HG03060 (cell line): ENCODE measurements around the gene KCNAB1.
A peak's percentile ranks its signal among the peaks of the same experiment; 100 is the strongest.

Source experiments
- ATAC-seq: cut with Tn5 transposase; IDR thresholded peaks from one replicate; pipeline ENCODE4 v1.9.1; 2021; ENCODE audit warnings: low read depth, moderate number of reproducible peaks; ENCODE audit not compliant: unreplicated experiment

Gene KCNAB1

GRCh38 chr3:156509189-156510174 lies 389.1 kb downstream of the KCNAB1 start:
- ATAC-seq, result peak; percentile 54

- ATAC-seq, result no peak
Measured at GRCh38 chr3:156511987-156512677, 391.8 kb downstream of the KCNAB1 start.

- no peak for ATAC-seq
Measured at GRCh38 chr3:156513619-156514018, 393.2 kb downstream of the KCNAB1 start.

- ATAC-seq, result no peak
Measured at GRCh38 chr3:156516284-156516683, 395.9 kb downstream of the KCNAB1 start.

- ATAC-seq, result no peak
Measured at GRCh38 chr3:156516961-156517360, 396.6 kb downstream of the KCNAB1 start.

- ATAC-seq, result no peak
Measured at GRCh38 chr3:156518726-156519125, 398.3 kb downstream of the KCNAB1 start.

- peak; percentile 87 for ATAC-seq
Measured at GRCh38 chr3:156519758-156520162, 399.4 kb downstream of the KCNAB1 start.

- no peak for ATAC-seq
Measured at GRCh38 chr3:156522673-156523072, 402.3 kb downstream of the KCNAB1 start.

- ATAC-seq, result no peak
Measured at GRCh38 chr3:156525808-156526207, 405.4 kb downstream of the KCNAB1 start.

- no peak for ATAC-seq
Measured at GRCh38 chr3:156527060-156527459, 406.7 kb downstream of the KCNAB1 start.

GRCh38 chr3:156530980-156531379 lies 410.6 kb downstream of the KCNAB1 start:
- ATAC-seq, result no peak

GRCh38 chr3:156532730-156533129 lies 412.4 kb downstream of the KCNAB1 start:
- no peak for ATAC-seq

GRCh38 chr3:156533205-156533604 lies 412.8 kb downstream of the KCNAB1 start:
- no peak for ATAC-seq

GRCh38 chr3:156535162-156535627 lies 414.8 kb downstream of the KCNAB1 start:
- no peak for ATAC-seq

- no peak for ATAC-seq
Measured at GRCh38 chr3:156535798-156536197, 415.4 kb downstream of the KCNAB1 start.

- ATAC-seq, result no peak
Measured at GRCh38 chr3:156536524-156537316, 416.3 kb downstream of the KCNAB1 start.

GRCh38 chr3:156539051-156539450 lies 418.7 kb downstream of the KCNAB1 start:
- no peak for ATAC-seq

GRCh38 chr3:156539802-156540201 lies 419.4 kb downstream of the KCNAB1 start:
- ATAC-seq, result no peak

- no peak for ATAC-seq
Measured at GRCh38 chr3:156542101-156543042, 422.0 kb downstream of the KCNAB1 start.
